HEK293T (cell line): ENCODE data around the gene POLD1.

Experiments used
- BHLHE40 ChIP-seq: fragments of 450-650 bp; IDR thresholded peaks from 2 replicates; pipeline ENCODE4 v1.6.1; 2016; ENCODE audit warnings: mild to moderate bottlenecking, moderate library complexity, borderline replicate concordance
- FOXA1 ChIP-seq: fragments of 450-650 bp; IDR thresholded peaks from 2 replicates; pipeline ENCODE4 v1.6.1; 2016; ENCODE audit warnings: mild to moderate bottlenecking
- FOXK2 ChIP-seq: fragments of 450-650 bp; IDR thresholded peaks from 2 replicates; pipeline ENCODE4 v1.6.1; 2016; ENCODE audit warnings: mild to moderate bottlenecking
- FOXM1 ChIP-seq: fragments of 450-650 bp; IDR thresholded peaks from 2 replicates; pipeline ENCODE4 v1.6.1; 2017; ENCODE audit warnings: mild to moderate bottlenecking, borderline replicate concordance
- HDGF ChIP-seq: fragments of 450-650 bp; IDR thresholded peaks from 2 replicates; pipeline ENCODE4 v1.6.1; 2017; ENCODE audit warnings: antibody characterized with exemption, borderline replicate concordance
- L3MBTL2 ChIP-seq: fragments of 450-650 bp; conservative IDR thresholded peaks from 2 replicates; pipeline ENCODE4 v1.6.1; 2016; ENCODE audit warnings: mild to moderate bottlenecking
- NFRKB ChIP-seq: fragments of 450-650 bp; IDR thresholded peaks from 2 replicates; pipeline ENCODE4 v1.6.1; 2016; ENCODE audit warnings: mild to moderate bottlenecking, moderate library complexity
- SP1 ChIP-seq: fragments of 450-650 bp; IDR thresholded peaks from 2 replicates; pipeline ENCODE4 v1.6.1; 2017
- SUZ12 ChIP-seq: fragments of 450-650 bp; IDR thresholded peaks from 2 replicates; pipeline ENCODE4 v1.6.1; 2016; ENCODE audit warnings: mild to moderate bottlenecking
- TARDBP ChIP-seq: fragments of 450-650 bp; IDR thresholded peaks from 2 replicates; pipeline ENCODE4 v1.6.1; 2016
- ZNF384 ChIP-seq: fragments of 450-650 bp; IDR thresholded peaks from 2 replicates; pipeline ENCODE4 v1.6.1; 2016
- TF ChIP-seq, protein P1 (sequence below): fragments of 450-650 bp; IDR thresholded peaks from 2 replicates; pipeline ENCODE4 v1.6.1; 2016

GRCh38 chr19:50384685-50385535, 763 bp downstream of the POLD1 start:
- TF ChIP-seq BHLHE40 (no peak), FOXK2 (no peak), TARDBP (no peak), ZNF384 (no peak), HDGF (no peak), SP1 (no peak), NFRKB (no peak), FOXA1 (no peak), FOXM1 (no peak), SUZ12 (no peak), L3MBTL2 (no peak)
- TF ChIP-seq, protein P1, sequence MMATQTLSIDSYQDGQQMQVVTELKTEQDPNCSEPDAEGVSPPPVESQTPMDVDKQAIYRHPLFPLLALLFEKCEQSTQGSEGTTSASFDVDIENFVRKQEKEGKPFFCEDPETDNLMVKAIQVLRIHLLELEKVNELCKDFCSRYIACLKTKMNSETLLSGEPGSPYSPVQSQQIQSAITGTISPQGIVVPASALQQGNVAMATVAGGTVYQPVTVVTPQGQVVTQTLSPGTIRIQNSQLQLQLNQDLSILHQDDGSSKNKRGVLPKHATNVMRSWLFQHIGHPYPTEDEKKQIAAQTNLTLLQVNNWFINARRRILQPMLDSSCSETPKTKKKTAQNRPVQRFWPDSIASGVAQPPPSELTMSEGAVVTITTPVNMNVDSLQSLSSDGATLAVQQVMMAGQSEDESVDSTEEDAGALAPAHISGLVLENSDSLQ: no peak
